Keratinocyte (primary cell): Measurements from ENCODE around the gene PRELID1. TPM values are rescaled to one million over a fixed set of nuclear protein-coding genes. Genes with fewer than 3 reads are reported as not detected.
A peak's percentile ranks its signal among the peaks of the same experiment; 100 is the strongest.

Experiments
- DNase-seq: peaks from one replicate; pipeline ENCODE4 v3.0.0-alpha.2; 2011; ENCODE audit warnings: low read depth, missing footprints, low spot score
- FAIRE-seq: peaks from 2 replicates; lab custom pipeline; 2011; peaks lifted over from hg19 to GRCh38; lab: Jason Lieb, UNC
- H2AFZ ChIP-seq: 2 replicates; pipeline ENCODE4 v1.6.0; 2012; ENCODE audit warnings: low read length, control low read depth, inconsistent platforms; ENCODE audit not compliant: control insufficient read depth
- H3K27ac ChIP-seq: 2 replicates; pipeline ENCODE4 v1.5.1; 2011; ENCODE audit warnings: low read length; ENCODE audit not compliant: control insufficient read depth, insufficient read depth
- H3K27me3 ChIP-seq: 3 replicates; pipeline ENCODE4 v1.6.0; 2011; ENCODE audit warnings: low read length; ENCODE audit not compliant: control insufficient read depth, insufficient read depth; ENCODE audit errors: extremely low read depth
- H3K36me3 ChIP-seq, 2 experiments: 2 replicates in 1 of 2; 3 replicates in 1 of 2; pipeline ENCODE4 v1.5.1; 2011; ENCODE audit warnings: low read length in 2 of 2, mild to moderate bottlenecking in 1 of 2; ENCODE audit not compliant: control insufficient read depth in 2 of 2, insufficient read depth in 2 of 2; ENCODE audit errors: extremely low read depth in 1 of 2
- H3K4me1 ChIP-seq: 3 replicates; pipeline ENCODE4 v1.5.1; 2011; ENCODE audit warnings: low read length; ENCODE audit not compliant: control insufficient read depth, insufficient read depth; ENCODE audit errors: extremely low read depth
- H3K4me2 ChIP-seq: 3 replicates; pipeline ENCODE4 v1.6.0; 2011; ENCODE audit warnings: low read depth, low read length; ENCODE audit not compliant: control insufficient read depth, insufficient read depth; ENCODE audit errors: extremely low read depth
- H3K4me3 ChIP-seq, 3 experiments: fragments of 200-600 bp in 1 of 3; sonication (generic) in 1 of 3; 2 replicates in 2 of 3; 3 replicates in 1 of 3; pipeline ENCODE4 v1.5.1; 2011 to 2016; ENCODE audit warnings: low read length in 3 of 3, mild to moderate bottlenecking in 3 of 3, control low read depth in 2 of 3, inconsistent platforms in 1 of 3, low read depth in 1 of 3, mixed read lengths in 1 of 3, mixed run types in 1 of 3, moderate library complexity in 1 of 3; ENCODE audit not compliant: control insufficient read depth in 2 of 3, insufficient read depth in 2 of 3; ENCODE audit errors: extremely low read depth in 1 of 3
- H3K79me2 ChIP-seq: 2 replicates; pipeline ENCODE4 v1.6.0; 2012; ENCODE audit warnings: low read length; ENCODE audit not compliant: control insufficient read depth, insufficient read depth
- H3K9ac ChIP-seq: 3 replicates; pipeline ENCODE4 v1.6.0; 2011; ENCODE audit warnings: low read length; ENCODE audit not compliant: control insufficient read depth, insufficient read depth; ENCODE audit errors: extremely low read depth
- H3K9me1 ChIP-seq: 3 replicates; pipeline ENCODE4 v1.6.0; 2011; ENCODE audit warnings: low read length; ENCODE audit not compliant: control insufficient read depth, insufficient read depth; ENCODE audit errors: extremely low read depth
- H3K9me3 ChIP-seq: 2 replicates; pipeline ENCODE4 v1.5.1; 2012; ENCODE audit warnings: low read depth, low read length; ENCODE audit not compliant: control insufficient read depth
- H4K20me1 ChIP-seq: 3 replicates; pipeline ENCODE4 v1.6.0; 2011; ENCODE audit warnings: low read length; ENCODE audit not compliant: control insufficient read depth, insufficient read depth; ENCODE audit errors: extremely low read depth
- CTCF ChIP-seq, 3 experiments: IDR thresholded peaks in 1 of 3; conservative IDR thresholded peaks in 1 of 3; optimal IDR thresholded peaks in 1 of 3; 2 replicates in 2 of 3; 3 replicates in 1 of 3; pipeline versions ENCODE3 to v1.5.1; 2011; ENCODE audit warnings: low read length in 3 of 3, mild to moderate bottlenecking in 3 of 3, moderate library complexity in 2 of 3, control low read depth in 1 of 3, inconsistent platforms in 1 of 3; ENCODE audit not compliant: insufficient read depth in 2 of 3; ENCODE audit errors: extremely low read depth in 1 of 3
- EZH2 ChIP-seq: IDR thresholded peaks from one replicate; pipeline ENCODE4 v1.6.1; 2012; ENCODE audit warnings: inconsistent platforms, mild to moderate bottlenecking, low read length, moderate library complexity
- dilution Hi-C: fragments of 300-500 bp; cut with MboI; formaldehyde crosslinking; loops from one replicate; pipeline ENCODE4 v1.7.0; 2020; ENCODE audit warnings: low sequenced_read_pairs; ENCODE audit not compliant: extremely low pct_ligation_motif_present
- polyA plus RNA-seq, 5 experiments: library from polyadenylated mRNA; depleted of rRNA in 3 of 5; stranded (reverse) in 3 of 5; stranded (forward) in 1 of 5; unstranded in 1 of 5; fragments of >200 nt; gene quantifications; 1 replicate in 1 of 5; 2 replicates in 3 of 5; 3 replicates in 1 of 5; pipeline versions ENCODE4 v1.2.1 to v1.2.3, GENCODE V29; 2011 to 2012; ENCODE audit warnings: missing spikeins in 2 of 5, low read depth in 1 of 5, low replicate concordance in 1 of 5

The PRELID1 gene
- polyA plus RNA-seq, 1 donor (not counting 4 experiments of a cell fraction or from before 2014, with no cell fraction given): 245 TPM

- DNase-seq: peak; percentile 23
- TF ChIP-seq CTCF (optimal IDR thresholded peaks at IDR 0.05 in 1 of 3, IDR thresholded peaks at IDR 0.05 in 1 of 3, conservative IDR thresholded peaks at IDR 0.05 in 1 of 3; ENCODE audit: extremely low read depth in 1 of 3, insufficient read depth in 2 of 3, low read length in 3 of 3) (no peak), EZH2 (no peak)
- H2AFZ ChIP-seq: no peak overlapping the region
- FAIRE-seq: peak; percentile 88
- H3K9ac ChIP-seq: no peak overlapping the region
- H3K79me2 ChIP-seq: no peaks in the 10 kb centered on the region
- H3K4me2 ChIP-seq: peak overlapping the region; percentile 46
- H3K27ac ChIP-seq: no peak overlapping the region
- H3K4me1 ChIP-seq: peaks cover 23% of the 10 kb centered on the region
- no peaks in the 10 kb centered on the region for H3K9me3 ChIP-seq
- H3K4me3 ChIP-seq: no peak overlapping the region
- peaks cover 10 to 29% of the 10 kb centered on the region in 2 experiments for H3K36me3 ChIP-seq
- no peaks in the 10 kb centered on the region for H3K9me1 ChIP-seq
- H3K27me3 ChIP-seq: no peaks in the 10 kb centered on the region
- dilution Hi-C loops: no loop called here
- no peaks in the 10 kb centered on the region for H4K20me1 ChIP-seq
Observed at GRCh38 chr5:177269976-177270375, 33.6 kb upstream of the PRELID1 start.

- FAIRE-seq: peak; percentile 32
- H3K9ac ChIP-seq: no peak overlapping the region
Observed at GRCh38 chr5:177270653-177271052, 32.9 kb upstream of the PRELID1 start.

More at GRCh38 chr5:177270653-177271052, 32.9 kb upstream of the PRELID1 start:
- no peak overlapping the region for H2AFZ ChIP-seq
- H3K4me3 ChIP-seq: no peak overlapping the region
- H3K79me2 ChIP-seq: no peaks in the 10 kb centered on the region
- H3K9me1 ChIP-seq: no peaks in the 10 kb centered on the region
- no peaks in the 10 kb centered on the region for H4K20me1 ChIP-seq
- no peaks in the 10 kb centered on the region for H3K27me3 ChIP-seq
- H3K36me3 ChIP-seq: peaks cover 10 to 30% of the 10 kb centered on the region in 2 experiments
- TF ChIP-seq EZH2 (no peak), CTCF (optimal IDR thresholded peaks at IDR 0.05 in 1 of 3, IDR thresholded peaks at IDR 0.05 in 1 of 3, conservative IDR thresholded peaks at IDR 0.05 in 1 of 3; ENCODE audit: extremely low read depth in 1 of 3, insufficient read depth in 2 of 3, low read length in 3 of 3) (no peak)
- no peaks in the 10 kb centered on the region for H3K9me3 ChIP-seq
- H3K4me2 ChIP-seq: peak overlapping the region; percentile 13
- no peak overlapping the region for H3K27ac ChIP-seq
- peaks cover 23% of the 10 kb centered on the region for H3K4me1 ChIP-seq
- no peak for DNase-seq
- dilution Hi-C loops: no loop called here
